GM18508 (cell line): ENCODE data around the gene C10orf90.

Experiments
- ATAC-seq: cut with Tn5 transposase; IDR thresholded peaks from one replicate; pipeline ENCODE4 v1.9.1; 2021; ENCODE audit warnings: moderate number of reproducible peaks; ENCODE audit not compliant: insufficient read depth, unreplicated experiment

C10orf90 gene, protein sequence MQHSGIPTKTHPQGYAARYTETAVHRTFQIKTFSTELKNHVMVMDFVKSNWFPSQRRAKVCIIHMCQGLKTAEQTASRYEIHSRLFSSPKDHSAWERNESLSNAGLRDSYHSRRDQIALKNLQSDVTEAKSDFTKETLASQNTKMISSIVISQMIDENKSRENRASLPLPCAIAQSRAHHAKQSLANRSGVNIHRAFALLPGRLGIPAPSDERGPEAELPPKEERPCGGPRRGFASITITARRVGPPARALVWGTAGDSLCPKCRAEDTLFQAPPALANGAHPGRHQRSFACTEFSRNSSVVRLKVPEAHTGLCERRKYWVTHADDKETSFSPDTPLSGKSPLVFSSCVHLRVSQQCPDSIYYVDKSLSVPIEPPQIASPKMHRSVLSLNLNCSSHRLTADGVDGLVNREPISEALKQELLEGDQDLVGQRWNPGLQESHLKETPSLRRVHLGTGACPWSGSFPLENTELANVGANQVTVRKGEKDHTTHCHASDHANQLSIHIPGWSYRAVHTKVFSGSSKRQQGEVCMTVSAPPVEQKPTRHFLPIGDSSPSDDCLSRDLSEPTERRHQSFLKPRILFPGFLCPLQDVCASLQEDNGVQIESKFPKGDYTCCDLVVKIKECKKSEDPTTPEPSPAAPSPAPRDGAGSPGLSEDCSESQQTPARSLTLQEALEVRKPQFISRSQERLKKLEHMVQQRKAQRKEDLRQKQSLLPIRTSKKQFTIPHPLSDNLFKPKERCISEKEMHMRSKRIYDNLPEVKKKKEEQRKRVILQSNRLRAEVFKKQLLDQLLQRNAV

DNA sequence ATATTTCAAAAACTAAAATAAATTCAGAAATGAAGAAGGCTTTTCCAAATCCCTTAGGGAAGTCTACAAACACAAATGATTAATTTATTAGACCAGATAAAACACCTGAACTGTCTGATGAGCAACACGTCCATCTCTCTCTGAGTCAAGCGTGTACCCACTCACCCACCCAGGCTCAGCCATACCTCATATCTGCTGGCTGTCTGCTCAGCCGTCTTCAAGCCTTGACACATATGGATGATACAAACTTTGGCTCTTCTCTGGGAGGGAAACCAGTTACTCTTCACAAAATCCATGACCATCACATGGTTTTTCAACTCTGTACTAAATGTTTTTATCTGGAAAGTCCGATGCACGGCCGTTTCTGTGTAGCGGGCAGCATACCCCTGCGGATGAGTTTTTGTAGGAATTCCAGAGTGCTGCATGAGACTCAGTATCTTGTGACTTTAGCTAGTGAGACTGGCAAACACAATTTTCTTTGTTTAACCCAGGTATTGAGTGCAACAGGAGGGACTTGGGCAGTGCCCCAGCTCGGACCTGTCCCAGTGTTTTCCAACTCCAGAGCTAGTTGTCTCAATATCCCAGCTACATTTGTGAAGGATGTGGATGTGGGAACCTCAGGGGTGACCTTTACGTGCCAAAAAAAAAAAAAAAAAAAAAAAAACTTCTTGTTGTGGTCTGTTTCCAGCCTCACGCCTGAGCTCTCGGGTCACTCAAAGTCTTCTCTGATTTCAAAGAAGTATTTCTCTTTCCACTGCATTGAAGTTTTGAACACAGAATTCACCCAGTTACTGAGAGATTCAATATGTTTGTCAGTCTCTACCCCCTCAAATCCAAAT, at the start of gene C10orf90:
Gene C10orf90, minus strand, starts transcription at position 638 of the 839 bp plus-strand sequence. Its CDS starts 213 bp downstream, at position 425.
- ATAC-seq = no peak

DNA sequence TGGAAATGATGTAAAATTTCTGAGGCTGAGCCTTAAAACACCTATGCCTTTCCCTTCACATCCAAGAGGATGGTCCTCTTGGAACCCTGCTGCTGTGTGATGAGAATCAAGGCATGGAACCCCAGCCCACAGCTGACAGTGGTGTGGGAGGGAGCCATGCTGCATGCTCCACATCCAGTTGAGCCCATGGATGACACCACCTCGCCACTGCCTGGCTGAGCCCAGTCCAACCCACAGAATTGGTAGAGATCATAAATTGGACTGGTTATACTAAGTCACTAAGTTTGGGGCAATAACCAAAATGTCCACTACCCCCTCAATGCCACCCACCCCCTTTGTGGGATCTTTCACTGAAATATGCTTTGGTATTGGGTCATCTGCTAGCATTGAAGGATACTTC, 45.9 kb upstream of the C10orf90 start:
- no peak for ATAC-seq

DNA sequence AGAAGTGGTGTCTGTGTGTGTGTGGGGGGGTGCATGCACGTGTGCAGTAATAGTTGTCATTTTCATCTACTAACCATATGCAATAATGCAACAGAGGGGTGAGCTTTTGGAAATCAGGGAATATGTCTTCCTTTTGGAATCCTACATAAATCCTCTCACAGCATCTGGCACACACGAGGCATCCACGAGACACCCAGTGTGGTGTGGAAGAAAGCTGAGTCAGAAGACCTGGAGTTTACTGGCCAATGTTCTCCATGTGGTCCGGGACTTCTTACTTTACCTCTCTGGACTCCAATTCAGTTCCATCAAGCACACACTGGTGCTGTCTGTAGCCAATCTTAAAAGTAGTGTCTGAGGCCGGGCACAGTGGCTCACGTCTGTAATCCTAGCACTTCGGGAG, 43.1 kb upstream of the C10orf90 start:
- ATAC-seq = no peak

DNA sequence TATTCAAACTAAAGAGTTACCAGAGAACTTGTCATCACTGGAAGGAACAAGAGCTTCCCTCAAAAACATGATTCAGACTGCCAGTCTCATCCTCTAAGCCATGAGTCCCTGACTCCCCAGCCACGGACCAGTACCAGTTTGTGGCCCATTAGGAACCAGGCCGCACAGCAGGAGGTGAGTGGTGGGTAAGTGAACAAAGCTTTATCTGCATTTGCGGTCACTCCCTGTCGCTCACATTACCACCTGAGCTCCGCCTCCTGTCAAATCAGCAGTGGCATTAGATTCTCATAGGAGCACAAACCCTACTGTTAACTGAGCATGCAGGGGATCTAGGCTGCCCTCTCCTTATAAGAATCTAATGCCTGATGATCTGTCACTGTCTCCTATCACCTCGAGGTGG, 42.2 kb upstream of the C10orf90 start:
- no peak for ATAC-seq

DNA sequence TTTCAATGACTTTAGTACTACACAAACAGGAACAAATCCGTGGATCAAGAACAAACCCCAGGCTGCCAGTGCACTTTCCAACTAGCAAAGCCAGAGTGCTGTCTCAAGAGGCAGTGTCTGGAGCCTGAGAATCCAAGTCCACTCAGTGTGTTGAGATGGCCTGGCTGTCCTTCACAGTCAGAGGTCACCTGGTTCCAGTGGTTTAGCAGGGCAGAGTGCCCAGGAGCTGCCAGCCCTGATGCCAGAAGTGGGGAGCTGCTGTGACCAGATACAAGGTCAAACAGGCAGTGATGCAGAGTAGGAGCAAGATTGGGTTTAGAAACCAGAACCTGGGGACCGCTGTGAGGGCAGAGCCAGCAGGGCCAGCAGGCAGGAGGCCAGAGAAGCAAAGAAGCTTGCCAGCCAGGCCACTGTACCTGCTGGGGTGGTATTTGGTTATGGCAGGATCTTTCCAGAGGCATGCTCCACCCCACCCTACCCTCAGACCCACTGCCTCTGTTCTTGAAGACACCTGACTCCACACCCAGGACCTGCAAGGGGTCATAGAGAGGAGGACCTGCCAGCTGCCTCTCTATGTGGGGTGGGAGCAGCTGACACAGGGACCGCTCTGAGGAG, 35.6 kb upstream of the C10orf90 start:
- no peak for ATAC-seq

DNA sequence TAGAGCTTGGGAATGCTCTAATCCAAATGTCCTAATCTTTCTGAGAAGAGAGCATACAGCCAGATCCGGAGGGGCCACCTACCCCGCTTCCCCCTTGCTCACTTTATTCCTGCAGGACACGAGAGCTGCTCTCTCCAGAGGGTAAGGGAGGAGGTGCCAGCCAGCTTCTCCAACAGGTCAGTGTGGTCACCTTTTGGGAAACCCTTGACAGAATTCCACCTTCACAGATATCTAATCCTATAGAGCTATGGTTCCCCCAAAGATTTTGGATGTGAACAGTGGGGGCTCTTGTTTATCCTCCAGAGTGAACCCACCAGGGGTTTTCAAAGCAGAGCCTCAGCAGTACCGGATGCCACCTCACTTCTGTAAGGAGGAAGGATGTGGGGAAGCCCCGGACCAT, 34.6 kb upstream of the C10orf90 start:
- ATAC-seq = no peak

DNA sequence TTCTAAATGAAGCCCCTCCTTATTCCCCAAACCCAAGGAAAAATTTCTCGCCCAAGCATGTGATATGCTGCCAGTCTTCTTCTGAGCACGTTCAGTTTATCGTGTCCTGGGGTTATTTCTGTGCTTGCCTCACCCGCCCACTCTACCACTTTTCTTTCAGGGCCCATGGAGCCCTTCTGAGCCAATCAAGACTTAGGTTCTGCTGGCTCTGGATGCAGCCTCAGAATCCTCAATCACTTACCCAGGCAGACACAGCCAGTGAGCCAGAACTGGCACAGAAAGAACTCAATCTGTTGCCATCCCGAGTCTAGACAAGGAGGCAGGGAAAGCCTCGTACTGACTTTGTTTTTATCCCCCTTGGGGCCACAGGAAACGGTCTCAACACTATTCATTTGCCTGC, 34.2 kb upstream of the C10orf90 start:
- no peak for ATAC-seq

DNA sequence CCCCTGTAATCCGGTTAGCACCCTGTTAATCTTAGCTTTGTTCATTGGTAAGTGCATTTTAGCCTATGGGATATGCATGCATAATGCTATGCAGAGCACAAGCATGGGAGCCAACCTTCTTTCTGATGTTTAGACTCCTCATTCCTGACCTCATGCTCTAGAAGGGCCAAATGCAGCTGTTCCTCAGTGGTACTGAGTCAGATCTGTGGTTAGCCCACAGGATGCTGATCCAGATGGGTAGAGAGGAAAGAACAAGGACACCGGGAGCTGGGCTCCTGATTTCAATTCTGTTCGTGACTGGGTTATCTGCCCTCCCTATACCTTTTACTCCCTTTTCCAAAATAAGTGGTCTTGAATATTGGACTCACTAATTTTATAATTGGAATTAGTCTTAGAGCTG, 31.7 kb upstream of the C10orf90 start:
- ATAC-seq = no peak

DNA sequence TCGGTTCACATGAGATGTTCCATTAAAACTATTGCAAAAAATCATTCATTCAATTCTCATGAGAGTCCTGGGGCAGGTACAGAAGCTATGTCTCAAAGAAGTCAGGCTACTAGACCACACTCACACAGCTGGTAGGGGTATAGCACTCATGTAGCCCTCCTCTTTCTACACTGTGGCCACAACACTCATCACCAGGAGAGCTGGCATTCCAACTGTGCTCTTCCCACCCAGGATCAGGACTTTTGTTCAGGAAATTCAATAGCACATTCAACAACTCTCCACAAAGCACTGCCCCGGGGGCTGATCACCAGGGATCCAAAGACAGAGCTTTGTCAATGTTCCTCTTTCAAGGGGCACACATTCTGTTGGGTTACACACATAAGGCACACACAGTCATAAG, 31.0 kb upstream of the C10orf90 start:
- no peak for ATAC-seq

DNA sequence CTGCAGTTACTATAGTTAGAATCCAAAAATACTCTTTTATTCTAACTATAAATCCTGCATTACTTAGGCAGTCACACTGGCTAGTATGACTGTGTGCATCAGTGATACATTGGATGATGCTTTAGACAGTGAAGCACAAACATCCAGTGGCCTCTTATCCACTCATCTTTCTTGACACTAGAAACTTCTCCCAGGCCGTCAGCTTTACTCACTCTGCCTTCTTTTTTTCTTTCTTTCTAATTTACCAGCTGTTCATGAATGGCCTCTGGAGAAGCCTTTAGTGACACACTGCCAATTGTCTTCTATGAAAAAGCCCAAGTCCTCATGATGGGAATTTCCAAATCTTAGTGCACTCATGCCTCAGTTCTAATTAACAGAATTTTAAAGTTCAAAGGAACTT, 26.2 kb upstream of the C10orf90 start:
- no peak for ATAC-seq

DNA sequence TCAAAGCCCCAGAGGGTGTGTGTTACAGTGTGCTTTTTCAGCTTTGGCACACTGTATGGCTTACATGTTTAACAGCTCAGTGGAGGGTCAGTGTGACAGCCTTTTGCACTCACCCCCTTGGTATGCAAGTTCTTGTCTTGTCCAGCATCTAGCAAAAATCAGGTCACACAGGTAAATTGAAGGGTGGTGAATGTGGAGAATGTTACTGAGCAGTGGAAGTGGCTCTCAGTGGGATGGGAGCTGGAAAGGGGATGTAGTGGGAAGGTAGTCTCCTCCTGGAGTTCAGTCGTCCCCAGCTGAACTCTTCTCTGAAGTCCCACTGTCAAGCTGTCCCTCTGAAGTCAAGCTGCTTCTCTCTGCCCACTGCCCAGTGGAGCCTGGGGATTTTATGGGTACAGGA, 21.0 kb upstream of the C10orf90 start:
- no peak for ATAC-seq

DNA sequence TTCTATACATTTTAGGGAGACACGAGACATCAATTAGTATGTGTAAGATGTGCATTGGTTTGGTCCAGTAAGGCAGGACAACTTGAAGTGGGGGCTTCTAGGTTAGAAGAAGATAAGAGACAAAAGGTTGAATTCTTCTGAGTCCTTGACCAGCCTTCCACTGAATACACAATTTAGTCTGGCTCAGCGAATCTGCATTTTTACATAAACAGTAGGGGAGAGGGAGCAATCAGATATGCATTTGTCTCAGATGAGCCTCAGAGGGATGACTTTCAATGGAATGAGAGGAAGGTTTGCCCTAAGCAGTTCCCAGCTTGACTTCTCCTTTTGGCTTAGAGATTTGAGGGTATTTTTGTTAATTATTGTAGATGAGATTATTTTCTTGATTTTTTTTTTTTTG, 20.0 kb upstream of the C10orf90 start:
- ATAC-seq = no peak

DNA sequence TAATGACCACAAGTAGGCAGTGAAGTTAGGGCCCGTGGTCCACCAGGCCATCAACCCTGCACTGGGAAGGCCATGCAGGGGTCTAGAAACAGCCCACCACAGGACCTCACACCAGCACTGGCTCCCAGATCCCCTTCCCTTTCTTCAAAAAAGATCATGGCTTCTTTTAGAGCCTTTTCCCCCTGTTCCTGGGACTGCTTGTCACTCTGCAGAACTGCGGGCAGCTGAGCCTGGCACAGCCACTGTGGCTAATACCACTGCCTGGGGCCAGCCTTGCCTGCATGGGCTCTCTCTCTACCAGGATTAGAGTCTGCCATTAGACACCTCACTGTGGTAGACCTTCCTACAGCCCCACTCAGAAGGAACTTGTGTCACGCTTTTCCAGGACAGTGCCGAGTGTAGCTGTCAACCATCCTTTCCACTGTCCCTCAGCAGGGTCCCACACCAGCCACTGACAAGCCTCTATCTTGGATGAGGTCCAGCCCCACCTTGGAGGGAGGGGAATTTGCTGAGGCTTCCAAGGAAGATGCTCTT, 19.0 kb upstream of the C10orf90 start:
- no peak for ATAC-seq

DNA sequence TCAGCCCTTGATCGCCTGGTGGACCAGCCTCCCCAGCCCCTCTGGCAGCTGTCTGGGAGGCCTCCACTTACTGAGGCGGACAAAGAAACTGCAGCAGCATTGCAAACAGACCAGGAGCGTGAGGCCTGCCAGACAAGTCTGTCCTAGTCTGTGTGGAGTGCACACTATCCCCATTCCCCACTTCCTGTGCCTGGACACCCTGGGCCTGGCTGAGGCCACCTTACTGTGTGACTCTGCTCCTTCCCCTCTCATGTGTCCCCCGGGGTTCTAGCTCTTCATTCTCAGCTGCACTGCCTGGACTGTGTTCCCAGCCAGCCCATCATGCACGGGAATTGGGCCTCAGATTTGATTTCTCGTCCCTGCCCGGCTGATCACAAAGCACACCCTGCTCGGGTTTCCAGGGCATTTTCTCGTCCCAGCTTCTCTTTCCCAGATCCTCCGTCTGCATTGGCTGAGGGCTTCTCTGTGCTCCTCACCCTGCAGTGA, 16.7 kb upstream of the C10orf90 start:
- ATAC-seq = no peak

DNA sequence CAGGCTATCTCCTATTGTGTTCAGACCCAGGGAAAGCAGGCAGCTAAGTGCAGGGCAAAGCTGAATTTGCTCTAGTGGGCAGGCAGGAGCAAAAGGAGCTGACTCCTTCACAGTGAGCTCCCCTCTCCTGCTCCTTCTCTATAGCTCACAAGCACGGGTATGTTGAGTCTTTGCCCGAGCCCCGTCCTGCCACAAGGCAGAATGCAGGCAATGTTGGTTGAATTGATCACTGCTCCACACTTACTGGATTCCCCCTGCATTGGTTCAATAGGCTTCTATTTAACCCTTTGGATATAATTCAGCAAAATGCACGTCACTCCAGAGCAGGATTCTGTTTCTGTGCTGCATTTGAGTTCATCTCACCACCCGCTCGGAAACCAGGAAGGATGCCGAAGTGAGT, 16.2 kb upstream of the C10orf90 start:
- no peak for ATAC-seq

DNA sequence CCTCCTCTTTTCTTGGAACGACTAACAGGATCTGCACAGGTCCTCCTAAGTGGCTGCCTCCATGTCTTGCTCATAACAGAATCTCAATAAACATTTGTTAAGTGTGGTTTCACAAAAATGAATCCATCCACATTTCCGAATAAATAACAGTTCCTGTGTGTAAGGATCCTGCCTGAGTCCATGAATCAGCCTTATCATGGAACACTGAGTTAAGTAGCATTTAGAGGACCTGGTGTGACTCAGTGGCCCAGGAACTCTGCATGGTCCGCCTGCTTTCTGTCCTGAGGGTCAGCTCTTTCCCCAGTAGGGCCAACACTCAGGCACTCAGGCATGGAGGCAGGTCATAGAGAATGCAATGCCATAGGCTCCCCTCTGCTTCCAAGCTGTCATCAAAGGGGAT, 15.8 kb upstream of the C10orf90 start:
- ATAC-seq = no peak

DNA sequence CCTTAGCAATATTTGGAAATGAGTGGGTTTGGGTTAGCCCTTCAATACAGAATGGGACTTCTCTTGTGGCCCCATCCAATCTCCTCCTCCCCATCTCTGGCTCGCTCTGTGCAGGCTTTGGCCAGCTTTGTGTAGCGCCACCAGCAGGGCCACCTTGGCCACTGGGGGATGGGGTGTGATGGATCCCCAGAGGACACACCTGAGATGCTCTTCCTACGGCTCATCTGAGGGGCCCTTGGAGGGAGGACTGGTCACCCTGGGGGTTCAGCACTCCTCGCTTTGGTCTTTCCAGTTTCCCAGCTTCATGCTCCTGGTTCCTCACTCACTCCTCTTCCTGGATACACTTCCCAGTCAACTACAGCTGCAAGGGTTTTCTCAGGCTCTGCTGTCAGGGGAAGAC, 15.3 kb upstream of the C10orf90 start:
- ATAC-seq = no peak

DNA sequence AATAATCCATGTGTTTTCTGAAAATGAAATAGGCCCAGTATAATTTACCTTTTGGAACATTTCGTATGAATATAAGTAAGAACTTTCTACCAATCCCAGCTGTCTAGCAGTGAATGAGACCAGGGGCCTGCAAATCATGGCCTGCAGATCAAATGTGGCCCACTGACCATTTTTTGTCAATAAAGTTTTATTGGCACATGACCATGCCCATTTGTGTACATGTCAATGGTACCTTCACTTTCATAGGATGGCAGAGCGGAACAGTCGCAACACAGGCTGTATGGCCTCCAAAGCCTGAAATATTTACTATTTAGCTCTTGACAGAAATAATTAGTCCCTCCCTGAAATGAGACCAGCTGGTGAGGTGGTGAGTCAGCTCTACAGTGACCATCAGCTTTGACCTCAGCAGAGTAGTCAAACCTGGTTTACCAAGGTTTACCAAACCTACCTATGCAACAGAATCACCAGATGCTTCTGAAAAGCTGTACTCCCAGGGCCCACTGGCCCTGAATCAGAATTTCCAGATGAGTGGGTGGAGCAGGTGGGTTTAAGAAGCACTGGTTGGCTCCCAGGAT, 13.8 kb upstream of the C10orf90 start:
- no peak for ATAC-seq

DNA sequence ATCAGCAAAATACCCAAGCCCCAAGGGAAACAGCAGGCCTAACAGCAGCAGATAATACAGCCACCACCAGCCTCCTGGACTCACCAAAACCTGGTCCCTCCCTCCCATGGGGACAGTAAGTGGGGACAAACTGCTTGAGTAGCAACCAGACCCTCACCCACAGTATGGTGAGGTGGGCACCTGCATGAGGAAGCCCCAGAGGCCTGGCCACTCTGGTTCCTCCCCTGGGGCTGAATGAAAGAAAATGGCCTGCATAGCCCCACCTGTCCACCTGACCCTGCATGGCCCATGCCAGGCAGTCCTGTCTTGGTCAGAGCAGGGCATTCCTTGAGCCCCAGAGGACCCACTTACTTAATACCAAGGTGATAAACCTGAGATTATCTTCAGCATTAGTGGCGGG, 13.0 kb upstream of the C10orf90 start:
- no peak for ATAC-seq
